GM18507 (cell line): ENCODE data around the gene ZDHHC1.

Source experiments
- DNase-seq: peaks from one replicate; pipeline ENCODE4 v3.0.0; 2011; ENCODE audit warnings: low read depth; ENCODE audit not compliant: insufficient read length; ENCODE audit errors: extremely low spot score
- FAIRE-seq: peaks from 2 replicates; lab custom pipeline; 2011; peaks lifted over from hg19 to GRCh38; lab: Jason Lieb, UNC

ZDHHC1 gene

DNA sequence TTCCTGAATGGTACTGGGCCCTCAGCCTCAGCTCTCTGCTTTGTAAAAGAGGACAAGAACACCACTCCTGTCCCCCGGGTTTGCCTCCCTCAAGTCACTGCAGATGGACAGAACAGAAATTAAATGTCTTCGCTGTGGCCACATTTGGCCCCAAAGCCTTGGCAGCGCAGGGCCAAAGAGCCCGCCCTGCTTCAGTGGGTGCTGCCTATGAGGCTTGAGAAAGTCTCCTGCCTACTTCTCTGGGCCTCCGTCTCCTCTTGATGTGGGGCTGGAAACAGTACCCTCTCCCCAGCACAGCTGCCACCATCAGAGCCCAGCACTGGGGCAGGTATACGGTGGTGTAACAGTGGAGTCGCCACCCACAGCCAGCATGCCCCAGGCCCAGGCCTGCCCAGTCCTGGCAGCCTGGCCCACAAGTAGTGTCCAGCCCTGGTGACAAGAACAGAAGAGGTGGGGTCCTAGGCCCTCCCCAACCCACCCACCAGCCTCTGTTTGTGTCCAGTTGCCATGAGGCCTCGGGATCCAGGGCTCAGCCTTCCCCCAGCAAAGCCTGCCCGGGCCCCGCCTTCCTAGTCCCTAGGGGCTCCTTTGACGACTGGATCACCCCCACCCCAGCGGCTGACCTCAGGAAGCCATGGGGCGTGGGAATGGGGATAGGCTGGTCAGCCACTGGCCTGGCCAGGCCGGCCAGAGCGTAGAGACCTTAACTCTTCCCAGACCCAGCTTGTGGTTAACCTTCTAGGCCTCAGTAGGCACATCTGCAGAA, 19.1 kb downstream of the ZDHHC1 start:
- no peak for FAIRE-seq
- no peak for DNase-seq

DNA sequence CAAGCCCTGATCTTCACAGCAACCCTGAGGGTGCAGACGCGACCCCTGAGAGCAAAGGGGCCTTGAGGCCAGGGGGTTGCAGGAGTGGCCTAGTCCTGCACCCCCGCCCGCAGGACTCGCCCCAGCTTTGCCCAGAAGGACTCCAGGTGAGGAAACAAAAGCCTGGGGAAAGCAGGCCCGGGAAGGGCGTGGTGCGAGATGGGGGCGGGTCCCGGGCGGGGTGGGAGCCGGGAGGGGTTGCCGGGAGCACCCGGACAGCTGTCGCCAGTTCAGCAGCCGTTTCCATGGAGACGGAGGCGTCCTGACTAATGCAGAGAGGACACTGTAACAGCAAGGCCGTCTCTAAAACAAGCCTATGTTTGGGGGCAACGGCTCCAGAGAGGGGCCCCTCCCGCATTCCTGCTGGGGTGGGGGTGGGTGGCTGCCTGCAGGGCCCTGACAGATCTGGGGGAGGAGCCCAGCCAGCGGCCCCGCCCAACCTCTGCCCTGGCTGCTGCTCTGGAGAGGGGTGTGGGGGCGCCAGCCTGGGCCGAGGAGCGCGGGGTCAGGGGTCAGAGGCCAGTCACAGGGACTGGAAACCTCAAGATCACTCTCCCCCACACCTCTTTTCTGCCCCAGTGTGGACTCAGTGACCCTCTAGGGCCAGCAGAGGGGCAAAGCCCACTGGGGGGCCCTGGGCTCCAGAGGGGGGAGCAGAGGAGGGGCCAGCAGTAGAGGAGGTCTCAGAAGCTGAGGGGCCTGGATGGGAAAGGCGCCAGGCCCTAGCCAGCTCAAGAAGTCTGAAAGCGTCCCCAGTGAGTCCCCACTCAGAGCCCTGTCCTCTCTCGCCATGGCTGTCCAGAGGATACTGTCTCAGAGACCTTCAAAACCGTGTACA, 19.9 kb downstream of the ZDHHC1 start:
- DNase-seq (no peak), FAIRE-seq (no peak)

DNA sequence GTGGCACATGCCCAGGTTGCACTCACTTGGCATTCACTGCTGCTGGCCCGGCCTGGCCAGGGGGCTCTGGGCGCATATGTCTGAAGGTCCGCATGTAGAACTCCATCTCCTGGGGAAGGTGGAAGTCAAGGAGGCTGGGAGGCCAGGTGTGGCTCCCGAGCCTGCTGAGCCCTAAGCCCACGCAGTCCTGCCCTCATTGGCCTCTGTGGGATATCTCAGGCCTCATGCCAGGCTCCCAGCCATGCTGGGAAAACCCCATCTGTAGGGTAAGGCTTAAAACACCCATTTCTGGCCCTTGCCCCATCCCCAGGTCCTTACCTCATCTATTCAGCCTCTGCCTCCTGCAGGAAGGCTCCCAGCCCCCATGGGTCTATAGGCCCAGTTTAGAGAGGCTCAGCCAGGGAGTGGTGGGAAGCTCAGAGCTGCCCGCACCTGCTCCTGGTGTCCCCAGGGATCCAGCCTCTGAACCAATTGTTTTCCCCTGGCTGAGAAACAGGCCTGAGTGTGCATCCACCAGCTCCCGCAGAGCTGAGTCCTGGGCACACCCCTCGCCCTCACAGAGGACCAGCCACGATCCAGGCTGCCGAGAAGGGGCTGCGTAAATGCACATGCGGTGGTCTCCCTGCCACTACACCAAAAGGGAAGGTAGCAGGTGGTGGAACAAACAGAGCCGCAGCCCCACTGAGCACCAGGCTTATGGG, 20.7 kb downstream of the ZDHHC1 start:
- FAIRE-seq = no peak
- no peak for DNase-seq

- DNase-seq (no peak), FAIRE-seq (no peak)
These were observed 21.2 kb downstream of the ZDHHC1 start for GRCh38 chr16:67395105-67395457.

DNA sequence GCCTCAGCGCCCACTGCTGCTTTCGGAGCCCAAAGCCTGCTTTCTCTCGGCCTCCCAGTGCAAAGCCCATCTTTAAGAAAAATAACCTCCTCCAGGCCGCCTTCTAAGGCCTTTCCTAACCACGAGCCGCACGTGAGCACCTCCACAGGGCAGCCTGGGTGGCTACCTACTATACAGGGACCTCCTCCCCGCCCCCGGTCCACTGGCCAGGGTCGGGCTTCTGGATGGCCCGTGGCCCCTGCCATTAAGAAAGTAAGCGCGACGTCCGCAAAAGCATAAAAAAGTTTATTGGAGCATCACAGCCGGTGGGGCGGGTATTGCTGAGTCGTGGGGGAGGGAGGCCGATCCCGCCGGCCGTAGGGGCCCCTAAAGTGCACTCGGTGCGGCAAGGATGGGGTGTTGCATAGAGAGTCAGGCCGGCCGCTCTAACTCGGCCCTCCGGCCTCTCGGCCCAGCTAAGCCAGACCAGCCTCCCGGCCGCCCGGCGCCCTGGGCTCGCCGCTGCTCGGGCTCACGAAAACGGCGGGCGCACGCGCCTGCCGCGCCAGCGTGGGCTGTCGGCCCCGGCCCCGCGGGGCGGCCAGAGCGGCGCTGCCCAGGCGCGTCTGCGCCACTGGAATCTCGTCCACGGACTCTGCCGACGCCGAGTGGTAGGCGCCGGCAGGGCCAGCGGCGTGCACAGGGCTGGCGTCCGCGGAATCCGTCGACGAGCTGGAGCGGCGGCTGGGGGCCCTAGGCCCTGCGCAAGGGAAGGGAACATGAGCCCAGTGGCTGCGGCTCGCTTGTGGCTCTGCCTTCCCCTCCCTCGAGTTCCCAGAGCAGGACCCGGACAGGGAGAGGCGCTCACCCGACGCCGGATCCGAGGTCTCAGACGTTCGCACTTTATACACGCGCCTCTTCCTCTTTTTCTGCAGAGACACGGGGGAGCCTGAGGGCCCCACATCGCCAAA, 21.8 kb downstream of the ZDHHC1 start:
- no peak for DNase-seq
- FAIRE-seq = no peak

GRCh38 chr16:67393788-67394154, 22.5 kb downstream of the ZDHHC1 start:
- no peak for FAIRE-seq
- DNase-seq = no peak

GRCh38 chr16:67393111-67393787, 23.0 kb downstream of the ZDHHC1 start, which contains the start of gene TPPP3:
Gene TPPP3 (minus strand): TSS chr16:67393498. CDS start chr16:67391111, 2,387 bp downstream.
- DNase-seq = peak; percentile 42
- FAIRE-seq = no peak

- FAIRE-seq = no peak
- DNase-seq = no peak
These were observed 23.8 kb downstream of the ZDHHC1 start for GRCh38 chr16:67392301-67393059.

DNA sequence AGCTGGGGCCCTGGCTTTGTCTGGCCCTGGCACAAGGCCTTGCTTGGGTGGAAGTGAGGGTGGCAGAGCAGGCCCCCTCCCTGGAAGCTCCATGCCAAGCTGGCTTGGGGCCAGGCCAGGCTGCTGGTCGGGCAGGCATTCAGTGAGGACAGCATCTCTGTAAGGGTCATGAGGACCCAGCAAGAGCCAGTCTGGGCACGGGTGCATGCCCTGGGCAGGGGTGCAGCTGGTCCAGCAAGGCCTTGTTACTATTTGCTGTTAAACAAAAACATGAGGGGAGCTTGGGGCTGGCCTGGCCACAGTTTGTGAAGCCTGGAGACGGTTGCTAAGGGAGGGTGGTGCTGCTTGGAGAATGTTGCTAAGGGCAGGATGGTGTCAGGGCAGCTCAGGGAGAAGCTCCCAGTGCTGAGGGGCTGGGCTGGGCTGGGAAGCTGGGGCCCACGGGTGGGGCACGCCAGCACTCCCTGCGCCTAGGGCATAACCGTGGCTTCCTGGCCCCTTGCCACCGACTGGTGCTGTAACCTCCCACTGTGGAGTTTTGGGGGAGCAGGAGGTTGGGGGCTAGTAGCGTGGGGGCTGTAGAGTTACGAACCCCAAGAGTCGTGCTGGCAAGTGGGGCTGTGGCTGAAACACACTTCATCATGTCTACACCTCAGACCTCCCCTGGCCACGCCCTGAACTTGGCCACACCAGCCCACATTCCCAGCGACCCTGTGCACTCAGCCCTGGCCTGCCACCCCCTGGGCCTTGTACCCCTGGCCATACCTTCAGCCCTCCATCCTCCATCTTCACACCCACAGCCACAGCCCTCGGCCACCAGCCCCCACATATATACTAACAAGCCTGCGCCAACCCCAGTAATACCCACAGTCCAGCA, 24.6 kb downstream of the ZDHHC1 start:
- FAIRE-seq (no peak), DNase-seq (no peak)

DNA sequence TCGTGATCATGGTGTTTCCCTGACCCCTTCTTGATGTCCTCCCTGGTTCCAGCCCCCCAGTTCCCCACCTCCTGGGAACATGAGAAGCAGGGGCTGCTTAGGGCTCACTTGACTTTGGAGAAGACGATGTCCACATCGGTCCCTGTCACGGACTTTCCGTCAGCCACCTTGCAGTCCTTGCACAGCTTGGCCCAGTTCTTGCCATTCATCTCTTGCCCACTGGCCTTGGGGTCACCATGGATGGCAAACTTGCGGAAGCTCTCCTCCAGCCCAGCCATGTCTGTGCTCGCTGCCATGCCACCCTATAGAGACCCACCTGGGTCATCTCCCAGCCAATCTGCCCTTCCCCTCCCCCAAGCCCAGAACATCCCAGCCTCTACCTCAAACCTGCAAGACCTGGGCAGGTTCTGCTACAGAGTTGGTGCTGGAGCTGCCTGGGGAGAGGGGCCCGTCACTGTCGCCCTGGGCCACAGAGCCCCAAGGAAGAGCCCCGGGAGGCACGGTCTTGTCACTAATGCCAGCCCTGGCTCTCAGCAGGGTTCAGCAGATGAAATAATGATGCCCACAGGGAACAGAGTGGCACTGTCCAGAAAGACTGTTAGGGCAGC, 25.4 kb downstream of the ZDHHC1 start:
- no peak for FAIRE-seq
- DNase-seq = no peak

DNA sequence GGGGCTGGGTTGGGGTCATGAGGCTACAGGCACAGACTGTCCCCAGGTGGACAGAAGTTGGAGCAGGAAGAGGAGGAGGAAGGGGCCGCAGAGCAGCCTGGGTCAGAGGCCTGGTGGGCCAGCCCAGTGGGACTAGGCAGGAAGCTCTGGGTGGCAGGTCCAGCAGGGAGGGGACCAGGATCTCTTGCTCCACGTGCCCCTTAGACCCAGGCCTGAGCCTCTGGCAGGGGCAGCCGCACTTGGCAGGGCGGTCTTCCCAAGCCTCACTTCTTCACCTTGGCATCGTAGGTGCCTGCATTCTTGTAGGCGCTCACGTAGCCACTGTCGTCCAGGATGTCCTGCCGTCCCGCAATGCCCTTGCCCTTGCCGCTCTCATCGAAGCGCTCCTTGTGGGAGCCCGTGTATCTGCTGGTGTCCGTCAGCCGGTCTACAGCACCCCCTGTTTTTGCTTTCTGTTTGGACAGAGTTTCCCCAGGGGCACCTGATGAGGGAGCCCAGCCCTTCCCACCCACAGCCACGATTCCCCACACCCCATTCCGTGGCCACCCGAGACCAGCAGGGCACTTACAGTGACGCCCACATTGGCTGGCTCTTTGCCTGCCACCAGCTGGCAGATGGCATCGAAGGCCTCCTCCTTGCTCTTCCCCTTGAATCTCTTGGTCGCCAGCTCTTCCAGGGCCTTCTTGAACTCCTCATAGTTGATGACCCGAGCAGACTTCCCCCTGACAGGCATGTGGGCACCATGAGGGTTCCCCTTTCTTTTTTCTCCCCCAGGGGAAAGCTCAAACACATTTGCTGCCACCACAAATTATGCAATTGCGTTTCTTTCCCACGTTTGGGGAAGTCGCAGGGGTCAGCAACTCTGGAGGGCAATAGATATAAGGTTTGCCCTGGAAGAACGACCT, 26.1 kb downstream of the ZDHHC1 start:
- FAIRE-seq = no peak
- DNase-seq = no peak

GRCh38 chr16:67388591-67388990, 27.7 kb downstream of the ZDHHC1 start:
- no peak for DNase-seq
- no peak for FAIRE-seq

GRCh38 chr16:67388191-67388590, 28.1 kb downstream of the ZDHHC1 start:
- DNase-seq (no peak), FAIRE-seq (no peak)

DNA sequence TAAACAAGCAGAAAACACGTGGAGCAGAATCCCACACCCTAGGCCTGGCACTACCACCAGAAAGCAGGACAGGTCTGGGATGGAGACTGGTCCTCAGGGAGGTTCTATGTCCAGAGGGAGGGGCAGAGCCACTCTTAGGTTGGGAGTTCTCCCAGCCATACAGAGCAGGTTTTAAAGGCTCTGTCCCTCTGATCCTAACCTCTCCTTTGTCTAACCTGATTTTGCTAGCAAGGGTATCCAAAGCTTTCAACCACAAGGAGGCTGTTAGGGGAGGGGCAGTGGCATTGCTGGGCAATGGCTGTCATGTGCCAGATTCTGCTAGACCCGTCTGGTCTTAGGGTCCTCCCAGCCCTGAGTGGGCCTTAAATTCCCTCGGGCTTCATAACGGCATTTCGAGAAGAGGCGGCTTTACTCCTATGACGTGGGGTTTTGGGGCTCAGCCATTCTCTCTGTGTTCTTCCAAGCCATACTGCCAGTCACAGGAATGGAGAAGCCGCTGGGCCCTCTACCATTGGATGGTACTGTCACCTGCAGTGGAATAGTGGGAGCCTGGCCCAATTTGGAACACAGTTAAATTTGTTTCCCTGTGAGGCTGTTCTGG, 28.7 kb downstream of the ZDHHC1 start:
- no peak for DNase-seq
- no peak for FAIRE-seq

DNA sequence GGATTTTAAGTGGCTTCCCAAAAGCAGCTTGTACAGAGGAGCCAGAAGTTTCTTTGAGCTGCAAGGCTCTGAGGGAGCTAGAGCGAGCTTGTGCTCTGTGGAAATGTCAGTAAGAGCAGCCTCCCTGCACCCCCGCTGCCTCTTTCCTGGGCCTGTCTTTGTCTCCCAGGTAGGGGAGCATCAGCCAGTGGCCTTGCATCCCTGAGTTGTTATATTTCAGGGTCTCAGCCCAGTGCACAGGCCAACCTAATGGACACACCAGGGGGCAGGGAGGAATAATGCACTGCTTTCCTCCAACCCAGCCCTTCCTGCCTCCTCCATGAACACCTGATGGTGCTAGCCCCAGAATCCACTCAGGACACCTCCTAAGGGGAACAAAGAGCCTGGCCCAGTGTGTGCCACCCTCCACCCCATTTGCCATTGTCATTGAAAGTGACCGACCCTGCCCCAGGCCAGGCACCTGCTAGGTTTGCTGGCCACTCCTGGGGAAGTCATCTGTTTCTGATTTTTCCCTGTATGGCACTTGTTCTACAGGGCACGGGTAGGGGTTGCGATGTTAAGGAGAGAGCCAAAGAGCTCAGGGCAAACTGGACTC, 29.3 kb downstream of the ZDHHC1 start:
- FAIRE-seq (no peak), DNase-seq (no peak)
